NB4 (cell line): Measurements from ENCODE around the gene ZDHHC1.

Experiments
- DNase-seq: peaks from one replicate; pipeline ENCODE4 v3.0.0; 2010; ENCODE audit warnings: low read depth
- H3K4me3 ChIP-seq: one replicate; pipeline ENCODE4 v1.5.1; 2011; ENCODE audit warnings: mild to moderate bottlenecking, low read depth, low read length, moderate library complexity
- CTCF ChIP-seq: IDR thresholded peaks from one replicate; pipeline ENCODE4 v1.5.1; 2012; ENCODE audit warnings: low read depth, low read length
- MAX ChIP-seq: IDR thresholded peaks from 2 replicates; pipeline ENCODE4 v1.6.1; 2011; ENCODE audit warnings: low read depth, low read length
- MYC ChIP-seq: IDR thresholded peaks from 2 replicates; pipeline ENCODE4 v1.6.1; 2011; ENCODE audit warnings: low read depth, low read length
- POLR2A ChIP-seq: IDR thresholded peaks from 2 replicates; pipeline ENCODE4 v1.6.1; 2011; ENCODE audit warnings: mild to moderate bottlenecking; ENCODE audit not compliant: insufficient read length; ENCODE audit errors: extremely low read depth

Gene ZDHHC1

GRCh38 chr16:67437513-67437912 is 21.2 kb upstream of the ZDHHC1 start:
- no peak for TF ChIP-seq POLR2A
- no peak for TF ChIP-seq MYC
- no peak for TF ChIP-seq CTCF
- no peak for TF ChIP-seq MAX
- no peak overlapping the region for H3K4me3 ChIP-seq
- no peak for DNase-seq

- DNase-seq: no peak
- no peak for TF ChIP-seq MYC
- no peak for TF ChIP-seq POLR2A
- TF ChIP-seq CTCF: no peak
- no peak overlapping the region for H3K4me3 ChIP-seq
Measured at GRCh38 chr16:67436640-67437193, 20.4 kb upstream of the ZDHHC1 start.

GRCh38 chr16:67435758-67436164 is 19.5 kb upstream of the ZDHHC1 start:
- no peak overlapping the region for H3K4me3 ChIP-seq
- TF ChIP-seq CTCF (no peak), MAX (no peak), MYC (no peak), POLR2A (no peak)
- no peak for DNase-seq

- H3K4me3 ChIP-seq: no peak overlapping the region
- TF ChIP-seq CTCF (no peak), MYC (no peak), POLR2A (no peak), MAX (no peak)
- no peak for DNase-seq
Measured at GRCh38 chr16:67433131-67433719, 16.9 kb upstream of the ZDHHC1 start.

- TF ChIP-seq MYC (no peak), MAX (no peak), POLR2A (no peak), CTCF (no peak)
- no peak for DNase-seq
- no peak overlapping the region for H3K4me3 ChIP-seq
Measured at GRCh38 chr16:67432506-67432890, 16.2 kb upstream of the ZDHHC1 start.
